Mammary epithelial cell (primary cell): ENCODE data around the gene BCAS3.

Source experiments
- CTCF ChIP-seq, 2 donors: IDR thresholded peaks in 1 of 2; conservative IDR thresholded peaks in 1 of 2; 2 replicates each; pipeline ENCODE4 v1.5.1; 2011 to 2012; ENCODE audit warnings: inconsistent platforms in 2 of 2, low read length in 2 of 2, mild to moderate bottlenecking in 2 of 2, control low read depth in 1 of 2, low read depth in 1 of 2; ENCODE audit not compliant: insufficient read depth in 1 of 2; ENCODE audit errors: extremely low read depth in 1 of 2
- EZH2 ChIP-seq: IDR thresholded peaks from 2 replicates; pipeline ENCODE4 v1.6.1; 2012; ENCODE audit warnings: low read length, inconsistent platforms, borderline replicate concordance

GRCh38 chr17:60825351-60825750 lies 147.7 kb downstream of the BCAS3 start:
- no peak for TF ChIP-seq EZH2
- no peak for TF ChIP-seq CTCF (conservative IDR thresholded peaks at IDR 0.05 in 1 of 2, IDR thresholded peaks at IDR 0.05 in 1 of 2; ENCODE audit: extremely low read depth in 1 of 2, insufficient read depth in 1 of 2, low read depth in 1 of 2, low read length in 2 of 2)
